Measurements from ENCODE around the gene TFF1. TPM values are rescaled to one million over a fixed set of nuclear protein-coding genes. Genes with fewer than 3 reads are reported as not detected.

The TFF1 gene
- total RNA-seq, 3 donors from 2014 or later, result 6.0 to 206 (median 60.1) TPM

DNA sequence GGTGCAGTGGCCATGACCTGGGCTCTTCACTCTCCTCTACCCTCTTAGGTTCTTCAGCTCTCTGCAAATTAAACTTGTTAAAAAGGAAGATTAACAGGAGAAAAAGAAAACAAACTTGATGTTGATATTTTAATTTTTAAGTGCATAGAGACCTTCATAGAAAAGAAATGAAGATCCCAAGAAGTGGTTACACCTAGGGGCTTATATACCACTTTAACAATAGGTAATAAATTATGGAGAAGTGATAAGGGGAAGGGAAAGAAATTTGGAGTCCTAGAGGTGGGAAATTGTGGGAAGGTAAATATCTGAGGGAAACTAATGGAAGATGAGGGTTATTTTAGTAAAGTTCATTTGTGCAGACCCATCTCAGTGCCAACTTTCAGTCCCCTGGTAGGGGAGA, 34.7 kb downstream of the TFF1 start:
- no peak for ATAC-seq
- DNase-seq, result no peak
- Histone ChIP-seq H3K9me3 (no peaks in the 10 kb centered on the region), H3K36me3 (ENCODE audit: low read depth) (no peaks in the 10 kb centered on the region), H3K4me3 (no peak overlapping the region), H3K4me1 (ENCODE audit: low read depth) (peaks cover 9% of the 10 kb centered on the region)
- TF ChIP-seq, protein P1, sequence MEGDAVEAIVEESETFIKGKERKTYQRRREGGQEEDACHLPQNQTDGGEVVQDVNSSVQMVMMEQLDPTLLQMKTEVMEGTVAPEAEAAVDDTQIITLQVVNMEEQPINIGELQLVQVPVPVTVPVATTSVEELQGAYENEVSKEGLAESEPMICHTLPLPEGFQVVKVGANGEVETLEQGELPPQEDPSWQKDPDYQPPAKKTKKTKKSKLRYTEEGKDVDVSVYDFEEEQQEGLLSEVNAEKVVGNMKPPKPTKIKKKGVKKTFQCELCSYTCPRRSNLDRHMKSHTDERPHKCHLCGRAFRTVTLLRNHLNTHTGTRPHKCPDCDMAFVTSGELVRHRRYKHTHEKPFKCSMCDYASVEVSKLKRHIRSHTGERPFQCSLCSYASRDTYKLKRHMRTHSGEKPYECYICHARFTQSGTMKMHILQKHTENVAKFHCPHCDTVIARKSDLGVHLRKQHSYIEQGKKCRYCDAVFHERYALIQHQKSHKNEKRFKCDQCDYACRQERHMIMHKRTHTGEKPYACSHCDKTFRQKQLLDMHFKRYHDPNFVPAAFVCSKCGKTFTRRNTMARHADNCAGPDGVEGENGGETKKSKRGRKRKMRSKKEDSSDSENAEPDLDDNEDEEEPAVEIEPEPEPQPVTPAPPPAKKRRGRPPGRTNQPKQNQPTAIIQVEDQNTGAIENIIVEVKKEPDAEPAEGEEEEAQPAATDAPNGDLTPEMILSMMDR (IDR thresholded peaks at IDR 0.05), result no peak
- intact Hi-C loops (cut with DNase I, micrococcal nuclease), result no loop called here

DNA sequence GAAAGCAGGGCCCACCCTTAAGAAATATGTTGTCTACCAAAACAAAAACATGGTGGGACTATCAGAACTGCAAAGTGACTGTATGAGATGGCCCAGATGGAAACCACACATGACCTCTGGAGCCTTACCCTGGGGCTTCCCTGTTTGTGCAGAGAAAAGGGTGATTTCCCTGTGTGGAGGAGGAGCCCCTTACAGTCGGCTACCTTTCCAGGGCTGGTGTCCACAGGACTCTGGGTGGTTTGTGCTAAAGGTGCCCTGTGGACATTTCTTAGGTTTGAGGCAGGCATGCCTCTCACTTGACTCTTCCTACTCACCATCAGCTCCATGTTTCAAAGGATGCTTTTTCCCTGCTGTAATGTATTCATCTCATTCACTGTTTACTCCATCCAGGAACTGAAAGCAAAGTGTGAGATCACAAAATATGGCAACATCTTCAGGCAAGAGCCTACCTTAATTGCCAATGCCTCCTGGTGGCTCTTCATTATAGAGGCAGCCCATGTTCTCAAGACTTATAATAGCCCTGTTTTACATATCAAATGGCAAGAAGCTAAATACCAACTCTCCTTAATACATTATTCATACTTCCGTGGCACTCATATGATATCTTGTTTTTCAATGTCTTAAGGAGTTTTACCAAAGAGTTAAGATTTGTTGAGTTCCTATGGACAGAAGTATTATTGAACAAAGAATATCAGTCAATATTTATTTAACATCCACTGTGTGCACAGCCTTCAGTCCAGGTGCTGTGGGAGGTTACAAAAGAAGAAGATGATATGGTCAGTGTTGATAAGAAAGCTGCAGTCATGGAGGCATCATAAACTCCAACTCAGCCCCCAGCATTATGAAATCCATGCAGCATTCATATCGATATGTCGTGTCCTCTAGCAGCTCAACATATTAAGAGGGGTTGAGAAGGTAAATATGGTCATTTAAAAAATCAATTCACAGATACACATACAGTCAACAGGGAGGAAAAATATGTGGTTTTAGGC, 35.7 kb downstream of the TFF1 start:
- Histone ChIP-seq H3K9me3 (no peaks in the 10 kb centered on the region), H3K4me1 (ENCODE audit: low read depth) (peaks cover 9% of the 10 kb centered on the region), H3K4me3 (no peak overlapping the region), H3K36me3 (ENCODE audit: low read depth) (no peaks in the 10 kb centered on the region)
- TF ChIP-seq, protein P1 (IDR thresholded peaks at IDR 0.05), result no peak
- ATAC-seq (peak; percentile 21), DNase-seq (peak in 1 of 3 donors; percentile 1)
- intact Hi-C loops (cut with DNase I, micrococcal nuclease), result no loop called here

GRCh38 chr21:42324896-42325295, 41.4 kb downstream of the TFF1 start:
- intact Hi-C loops (cut with DNase I, micrococcal nuclease), result no loop called here
- H3K4me1 ChIP-seq (ENCODE audit: low read depth), result peaks cover 3% of the 10 kb centered on the region
- ATAC-seq (no peak), DNase-seq (no peak)
- no peaks in the 10 kb centered on the region for H3K36me3 ChIP-seq (ENCODE audit: low read depth)
- TF ChIP-seq, protein P1 (IDR thresholded peaks at IDR 0.05), result no peak
- no peaks in the 10 kb centered on the region for H3K9me3 ChIP-seq
- H3K4me3 ChIP-seq, result no peak overlapping the region

DNA sequence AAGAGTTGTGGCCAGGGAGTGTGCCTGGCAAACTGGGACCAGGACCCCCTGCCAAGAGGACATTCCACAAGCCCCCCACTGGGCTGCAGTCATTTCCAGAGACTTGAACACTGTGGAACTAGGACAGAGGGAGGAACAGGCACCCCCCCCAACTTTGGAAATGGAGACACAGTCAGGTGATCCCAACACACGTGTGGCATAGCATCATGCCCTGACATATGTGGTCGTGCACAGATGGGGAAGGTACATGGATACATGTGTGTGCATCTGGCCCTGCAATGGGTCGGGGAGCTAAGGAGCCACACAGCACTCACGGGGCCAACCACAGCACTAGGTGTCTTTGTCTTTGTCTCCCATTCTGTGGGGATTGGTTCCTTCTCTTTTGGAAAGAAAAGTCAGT, 44.5 kb downstream of the TFF1 start:
- Histone ChIP-seq H3K4me3 (no peak overlapping the region), H3K36me3 (ENCODE audit: low read depth) (no peaks in the 10 kb centered on the region), H3K4me1 (ENCODE audit: low read depth) (peaks cover 7% of the 10 kb centered on the region), H3K9me3 (no peaks in the 10 kb centered on the region)
- DNase-seq (no peak), ATAC-seq (no peak)
- intact Hi-C loops (cut with DNase I, micrococcal nuclease), result no loop called here
- TF ChIP-seq, protein P1 (IDR thresholded peaks at IDR 0.05), result no peak

- TF ChIP-seq, protein P1 (IDR thresholded peaks at IDR 0.05), result no peak
- Histone ChIP-seq H3K4me1 (ENCODE audit: low read depth) (peaks cover 13% of the 10 kb centered on the region), H3K9me3 (no peaks in the 10 kb centered on the region), H3K36me3 (ENCODE audit: low read depth) (no peaks in the 10 kb centered on the region), H3K4me3 (no peak overlapping the region)
- intact Hi-C loops (cut with DNase I, micrococcal nuclease), result no loop called here
- ATAC-seq (no peak), DNase-seq (no peak)
Observed at GRCh38 chr21:42321231-42321630, 45.1 kb downstream of the TFF1 start.

Measured in mucosa of descending colon (tissue), 3 donors.